Measurements from ENCODE around the gene PFN2.

Gene PFN2

GRCh38 chr3:149933858-149934257 is 36.8 kb downstream of the PFN2 start:
- in situ Hi-C loops (cut with HindIII; ENCODE audit: low sequenced_read_pairs) = no loop called here
- TF ChIP-seq CTCF (IDR thresholded peaks at IDR 0.05; ENCODE audit: low read depth, low read length, missing control alignments) = no peak
- no peak overlapping the region for H3K4me3 ChIP-seq (ENCODE audit: low read depth, low read length)
- DNase-seq (ENCODE audit: low read depth) = no peak

- no peak overlapping the region for H3K4me3 ChIP-seq (ENCODE audit: low read depth, low read length)
- DNase-seq (ENCODE audit: low read depth) = no peak
- no peak for TF ChIP-seq CTCF (IDR thresholded peaks at IDR 0.05; ENCODE audit: low read depth, low read length, missing control alignments)
- in situ Hi-C loops (cut with HindIII; ENCODE audit: low sequenced_read_pairs) = no loop called here
These were observed 37.7 kb downstream of the PFN2 start for GRCh38 chr3:149933008-149933407.

GRCh38 chr3:149920119-149920518 is 50.6 kb downstream of the PFN2 start:
- no peak for TF ChIP-seq CTCF (IDR thresholded peaks at IDR 0.05; ENCODE audit: low read depth, low read length, missing control alignments)
- in situ Hi-C loops (cut with HindIII; ENCODE audit: low sequenced_read_pairs) = no loop called here
- no peak overlapping the region for H3K4me3 ChIP-seq (ENCODE audit: low read depth, low read length)
- no peak for DNase-seq (ENCODE audit: low read depth)

- in situ Hi-C loops (cut with HindIII; ENCODE audit: low sequenced_read_pairs) = no loop called here
- no peak for DNase-seq (ENCODE audit: low read depth)
- H3K4me3 ChIP-seq (ENCODE audit: low read depth, low read length) = no peak overlapping the region
- TF ChIP-seq CTCF (IDR thresholded peaks at IDR 0.05; ENCODE audit: low read depth, low read length, missing control alignments) = no peak
These were observed 51.2 kb downstream of the PFN2 start for GRCh38 chr3:149919509-149919908.

GRCh38 chr3:149917124-149917667 is 53.5 kb downstream of the PFN2 start:
- H3K4me3 ChIP-seq (ENCODE audit: low read depth, low read length) = no peak overlapping the region
- DNase-seq (ENCODE audit: low read depth) = no peak
- no peak for TF ChIP-seq CTCF (IDR thresholded peaks at IDR 0.05; ENCODE audit: low read depth, low read length, missing control alignments)
- in situ Hi-C loops (cut with HindIII; ENCODE audit: low sequenced_read_pairs) = no loop called here
